A549 treated with AZD9567 at 1 μM for 4 hours (cell line): ENCODE measurements around the gene LPAR2. TPM values are rescaled to one million over a fixed set of nuclear protein-coding genes. Genes with fewer than 3 reads are reported as not detected.

ENCODE experiments used
- total RNA-seq: library from RNA; stranded (reverse); fragments of 200-300 nt; extraction: Qiagen RNA extraction; gene quantifications from 5 replicates; pipeline ENCODE4 v1.2.3, GENCODE V29; 2022; ENCODE audit not compliant: insufficient read depth

Gene LPAR2
- 1.5 to 4.2 TPM (median 3.9 TPM) in 5 replicates for total RNA-seq

DNA sequence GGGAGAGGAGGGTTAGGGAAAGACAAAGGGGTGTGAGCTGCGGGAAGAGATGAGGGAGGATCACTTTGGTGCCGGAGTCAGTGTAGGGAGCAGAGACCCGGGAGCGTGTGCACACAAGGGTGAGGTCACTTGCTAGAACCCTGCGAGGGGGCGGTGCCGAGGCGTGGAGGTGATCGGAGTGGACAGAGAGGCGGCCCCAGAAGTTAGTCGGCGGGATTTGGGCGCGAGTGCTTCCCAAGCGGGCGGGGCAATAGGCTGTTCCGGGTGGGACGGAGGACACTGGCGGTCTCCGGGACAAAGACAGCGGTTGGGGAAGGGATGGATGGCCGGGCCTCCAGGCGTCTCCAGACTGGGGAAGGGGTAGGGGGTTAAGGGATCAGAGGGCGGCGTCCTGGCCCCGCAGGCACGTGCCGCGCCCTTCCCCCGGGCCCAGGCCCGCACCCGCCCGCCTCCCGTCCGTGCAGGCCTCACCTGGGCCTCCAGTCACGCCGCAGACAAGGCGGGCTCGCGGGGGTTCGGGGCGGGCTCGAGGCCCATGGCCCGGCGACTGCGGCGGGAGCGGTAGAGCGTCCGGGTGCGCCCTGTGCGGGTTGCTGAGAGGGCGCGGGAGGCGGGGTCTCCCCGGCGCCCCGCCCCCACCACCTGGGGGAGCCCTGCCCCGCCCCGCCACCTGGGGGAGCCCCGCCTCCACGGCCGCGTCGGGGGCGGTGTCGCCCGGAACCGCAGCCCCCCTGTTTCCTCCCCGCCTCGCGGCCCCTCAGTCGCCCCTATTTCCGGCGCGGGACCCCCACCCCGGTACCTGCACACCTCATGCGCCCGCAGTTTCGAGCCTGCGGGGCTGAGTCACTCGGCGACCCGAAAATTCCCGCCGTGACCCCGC, at the start of gene LPAR2:
Gene LPAR2, minus strand, starts transcription at position 600 of the 880 bp plus-strand sequence. CDS start 945 bp downstream, outside the sequence.

DNA sequence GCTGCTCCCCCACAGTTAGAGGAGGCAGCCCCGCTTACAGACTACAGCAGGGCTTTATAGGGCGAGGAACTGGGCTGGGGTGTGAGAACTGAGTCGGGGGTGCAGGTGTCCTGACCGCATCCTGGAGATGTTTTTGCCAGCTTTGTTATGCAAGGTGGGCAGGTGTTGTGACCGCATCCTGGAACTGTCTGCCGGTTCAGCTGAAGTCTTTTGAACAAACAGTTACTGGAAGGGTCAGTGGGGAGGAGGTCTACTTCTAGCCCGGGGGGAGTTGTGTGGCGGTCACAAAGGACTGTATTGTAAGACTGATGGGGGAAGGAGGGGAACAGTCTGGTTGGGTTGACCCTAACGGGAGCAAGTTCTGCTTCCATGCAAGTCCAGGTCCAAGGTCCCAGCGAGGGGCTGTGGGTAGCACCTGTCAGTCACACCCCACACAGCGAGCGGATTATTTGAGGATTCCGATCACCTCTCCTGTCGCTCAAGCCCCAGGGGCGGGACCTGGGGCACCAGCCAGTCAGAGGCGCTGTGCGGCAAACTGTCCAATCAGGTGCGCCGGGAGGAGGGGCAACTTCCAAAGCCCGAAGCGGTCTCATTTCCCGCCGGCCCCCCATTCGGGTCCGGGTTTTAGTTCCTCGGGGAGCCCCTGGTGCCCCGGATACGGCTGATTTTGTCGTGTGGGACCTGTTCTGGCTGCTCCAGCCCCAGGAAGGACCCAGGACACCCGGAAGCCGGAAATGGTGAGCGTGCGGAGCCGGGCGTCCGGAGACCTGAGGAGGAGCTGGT, 40.4 kb upstream of the LPAR2 start, which contains the start of gene ZNF101:
Gene ZNF101, plus strand, starts transcription at position 610 of the 783 bp plus-strand sequence. Its CDS starts 125 bp downstream, at position 735.

DNA sequence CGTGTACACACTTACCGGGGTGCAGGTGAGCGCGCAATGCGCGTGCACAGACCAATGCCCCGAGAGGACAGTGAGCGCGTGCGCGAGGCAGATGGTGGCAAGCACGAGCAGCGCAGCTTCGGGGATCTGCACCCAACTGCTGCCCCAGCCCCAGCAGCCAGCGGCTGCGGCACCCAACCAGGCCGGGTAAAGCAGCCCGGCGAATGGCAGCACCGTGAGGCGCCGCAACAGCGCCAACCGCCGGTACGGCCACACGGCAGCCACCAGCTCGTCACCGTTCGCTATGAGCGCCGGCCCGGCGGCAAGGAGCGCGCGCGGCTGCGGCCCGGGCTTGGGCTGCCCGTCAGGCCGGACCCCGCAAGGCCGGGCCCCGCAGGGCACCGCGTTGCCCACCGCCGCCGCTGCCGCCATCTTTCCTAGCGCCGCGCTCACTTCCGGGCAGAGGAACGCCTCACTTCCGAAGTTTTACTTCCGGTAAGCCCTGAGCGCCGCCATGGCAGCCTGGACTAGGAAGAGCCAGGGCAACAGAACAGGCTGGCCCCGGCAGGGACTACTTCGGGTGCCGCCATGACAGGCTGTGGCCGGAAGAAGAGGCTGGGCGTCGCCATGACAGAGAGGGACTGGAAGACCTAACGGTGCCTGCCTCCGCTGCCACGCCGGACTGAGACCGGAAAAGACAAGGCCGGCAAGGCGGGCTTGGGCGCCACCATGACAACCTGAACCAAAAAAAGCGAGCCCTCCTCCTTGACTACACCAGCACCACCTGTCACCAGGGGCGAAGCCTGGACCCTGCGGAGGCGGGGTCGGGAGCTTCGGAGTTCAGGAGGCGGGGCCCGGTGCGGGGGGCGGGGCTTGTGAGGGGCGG, 35.5 kb upstream of the LPAR2 start, which contains the start of gene ATP13A1:
Gene ATP13A1, minus strand, starts transcription at position 421 of the 865 bp plus-strand sequence. Its CDS starts 10 bp downstream, at position 411.

GRCh38 chr19:19643158-19644053, 15.4 kb upstream of the LPAR2 start, which contains the start of gene GMIP:
TSS of gene GMIP (minus strand) at chr19:19643657. CDS start at chr19:19643529, 128 bp downstream.

GRCh38 chr19:19618219-19619051, 9.6 kb downstream of the LPAR2 start, which contains the start of gene PBX4:
TSS of gene PBX4 (minus strand) at chr19:19618687. CDS start at chr19:19618629, 58 bp downstream.

Other genes starting within 250 kb of the LPAR2 start
- 42.7 to 51.8 TPM (median 47.6 TPM) in 5 replicates for gene GATAD2A, start 222.5 kb downstream of the LPAR2 start, total RNA-seq
- gene TSSK6, start 112.7 kb downstream of the LPAR2 start, total RNA-seq, result 1.3 to 1.6 TPM (median 1.4 TPM) in 4 of 5 replicates, not detected in the other
- 123 to 157 TPM (median 154 TPM) in 5 replicates for gene NDUFA13, start 112.0 kb downstream of the LPAR2 start, total RNA-seq
- 1.2 to 4.3 TPM (median 3.8 TPM) in 5 replicates for gene YJEFN3, start 99.3 kb downstream of the LPAR2 start, total RNA-seq
- gene CILP2, start 90.0 kb downstream of the LPAR2 start, total RNA-seq, result 0.15 to 0.37 TPM (median 0.19 TPM) in 4 of 5 replicates, not detected in the other
- 1.5 to 1.9 TPM (median 1.7 TPM) in 4 of 5 replicates, not detected in the other for gene PBX4, start 9.5 kb downstream of the LPAR2 start, total RNA-seq
- gene GMIP, start 15.4 kb upstream of the LPAR2 start, total RNA-seq, result 3.7 to 6.1 TPM (median 5.3 TPM) in 5 replicates
- gene ATP13A1, start 35.5 kb upstream of the LPAR2 start, total RNA-seq, result 23.5 to 35.6 TPM (median 34.4 TPM) in 5 replicates
- gene ZNF101, start 40.6 kb upstream of the LPAR2 start, total RNA-seq, result 3.4 to 7.2 TPM (median 4.0 TPM) in 5 replicates
- gene ZNF14, start 104.9 kb upstream of the LPAR2 start, total RNA-seq, result 2.1 to 2.4 TPM (median 2.2 TPM) in 5 replicates
- gene ZNF506, start 193.5 kb upstream of the LPAR2 start, total RNA-seq, result 0.14 to 0.30 TPM (median 0.17 TPM) in 4 of 5 replicates, not detected in the other
- gene ZNF253, start 237.7 kb upstream of the LPAR2 start, total RNA-seq, result not detected in 5 replicates